ENCODE results near the gene RAPGEF3.

GRCh38 chr12:47795814-47796411 lies 37.2 kb upstream of the RAPGEF3 start:
- no peak for TF ChIP-seq EZH2 (IDR thresholded peaks at IDR 0.05)
- no peak for TF ChIP-seq POLR2AphosphoS5 (IDR thresholded peaks at IDR 0.05; ENCODE audit: borderline replicate concordance, low read depth, low read length)

Data from SK-N-MC (cell line).